Measurements from ENCODE around the gene GGA3.
A peak's percentile ranks its signal among the peaks of the same experiment; 100 is the strongest.

DNA sequence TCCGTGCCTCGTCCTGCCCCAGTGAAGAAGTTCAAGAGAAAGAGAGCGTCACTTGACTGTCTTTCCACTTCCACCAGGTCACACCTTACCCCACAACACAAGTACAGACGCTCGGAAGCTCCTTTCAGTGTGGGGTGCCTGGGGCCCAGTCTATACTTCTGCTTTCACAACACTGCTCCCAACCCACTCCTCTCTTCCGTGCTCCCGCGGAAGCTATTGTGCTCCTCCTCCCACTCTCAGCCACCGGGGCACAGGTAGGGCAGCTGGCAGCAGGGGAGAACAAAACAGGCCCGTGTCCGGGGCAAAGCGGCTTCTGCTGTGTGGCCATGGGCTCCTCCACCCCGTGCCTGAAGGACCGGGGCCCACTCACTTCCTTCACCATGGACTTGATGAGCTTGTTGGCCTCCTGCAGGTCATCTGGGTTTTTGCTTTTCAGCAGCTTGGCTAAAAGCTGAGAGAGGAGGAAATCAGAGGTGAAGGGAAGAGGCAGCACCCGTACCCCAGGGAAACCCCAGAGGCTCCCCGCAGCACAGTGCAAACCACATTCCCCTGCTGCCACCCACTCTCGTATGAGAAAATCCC lies 18.9 kb downstream of the GGA3 start:
- TF ChIP-seq, protein P1, sequence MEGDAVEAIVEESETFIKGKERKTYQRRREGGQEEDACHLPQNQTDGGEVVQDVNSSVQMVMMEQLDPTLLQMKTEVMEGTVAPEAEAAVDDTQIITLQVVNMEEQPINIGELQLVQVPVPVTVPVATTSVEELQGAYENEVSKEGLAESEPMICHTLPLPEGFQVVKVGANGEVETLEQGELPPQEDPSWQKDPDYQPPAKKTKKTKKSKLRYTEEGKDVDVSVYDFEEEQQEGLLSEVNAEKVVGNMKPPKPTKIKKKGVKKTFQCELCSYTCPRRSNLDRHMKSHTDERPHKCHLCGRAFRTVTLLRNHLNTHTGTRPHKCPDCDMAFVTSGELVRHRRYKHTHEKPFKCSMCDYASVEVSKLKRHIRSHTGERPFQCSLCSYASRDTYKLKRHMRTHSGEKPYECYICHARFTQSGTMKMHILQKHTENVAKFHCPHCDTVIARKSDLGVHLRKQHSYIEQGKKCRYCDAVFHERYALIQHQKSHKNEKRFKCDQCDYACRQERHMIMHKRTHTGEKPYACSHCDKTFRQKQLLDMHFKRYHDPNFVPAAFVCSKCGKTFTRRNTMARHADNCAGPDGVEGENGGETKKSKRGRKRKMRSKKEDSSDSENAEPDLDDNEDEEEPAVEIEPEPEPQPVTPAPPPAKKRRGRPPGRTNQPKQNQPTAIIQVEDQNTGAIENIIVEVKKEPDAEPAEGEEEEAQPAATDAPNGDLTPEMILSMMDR (IDR thresholded peaks at IDR 0.05) = no peak
- no peak for TF ChIP-seq POLR2A (IDR thresholded peaks at IDR 0.05; ENCODE audit: low read depth)
- TF ChIP-seq EP300 (IDR thresholded peaks at IDR 0.05) = no peak
- TF ChIP-seq POLR2AphosphoS5 (IDR thresholded peaks at IDR 0.05) = peak in 1 of 2 donors; percentile 2

Measured in esophagus muscularis mucosa (tissue), 4 donors.